HCT116 (cell line): ENCODE measurements around the gene ZNF839.

ENCODE experiments used
- EZH2phosphoT487 ChIP-seq: fragments of 200-600 bp; IDR thresholded peaks from 2 replicates; pipeline ENCODE4 v1.6.1; 2018; ENCODE audit warnings: antibody characterized with exemption, borderline replicate concordance
- FOSL1 ChIP-seq: IDR thresholded peaks from 2 replicates; pipeline ENCODE4 v1.6.1; 2012; ENCODE audit warnings: low read depth
- POLR2A ChIP-seq: IDR thresholded peaks from 2 replicates; pipeline ENCODE4 v1.7.0; 2011; ENCODE audit warnings: borderline replicate concordance; ENCODE audit not compliant: insufficient read depth, insufficient read length; ENCODE audit errors: extremely low read depth
- YY1 ChIP-seq: IDR thresholded peaks from 2 replicates; pipeline ENCODE4 v1.6.1; 2011; ENCODE audit warnings: low read length, low read depth, moderate library complexity, mild to moderate bottlenecking; ENCODE audit not compliant: insufficient replicate concordance; ENCODE audit errors: extremely low read depth
- TF ChIP-seq, protein P1 (sequence below), 3 experiments: fragments of 200-600 bp in 1 of 3; sonication (generic) in 1 of 3; IDR thresholded peaks in 2 of 3; conservative IDR thresholded peaks in 1 of 3; 2 replicates each; pipeline ENCODE4 v1.5.1; 2012 to 2017; ENCODE audit warnings: low read depth in 2 of 3, low read length in 2 of 3, antibody characterized with exemption in 1 of 3, borderline replicate concordance in 1 of 3, control low read depth in 1 of 3, mild to moderate bottlenecking in 1 of 3, mixed read lengths in 1 of 3, mixed run types in 1 of 3, moderate library complexity in 1 of 3; ENCODE audit not compliant: insufficient read depth in 1 of 3
- TF ChIP-seq, protein P2 (sequence below): IDR thresholded peaks from 2 replicates; pipeline ENCODE4 v1.6.1; 2012; ENCODE audit warnings: low read depth

DNA sequence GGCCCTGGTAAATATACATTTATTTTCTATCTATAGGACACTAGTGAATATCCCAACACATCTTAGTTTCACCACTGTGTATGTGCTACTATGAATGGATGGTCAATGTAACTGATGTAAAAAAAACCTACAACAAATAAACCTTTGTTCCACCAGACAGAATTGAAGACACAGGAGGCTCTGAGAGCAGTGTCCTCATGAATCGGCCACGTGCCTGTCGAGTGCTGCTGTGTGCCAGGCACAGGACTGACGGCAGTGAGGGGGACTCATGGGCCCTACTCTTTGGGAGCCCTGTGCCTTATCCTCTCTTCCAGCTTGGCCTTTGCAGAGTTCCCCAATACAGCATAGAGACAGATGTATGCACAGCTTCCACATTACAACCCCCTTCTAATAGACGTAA, 24.9 kb downstream of the ZNF839 start:
- TF ChIP-seq EZH2phosphoT487 (no peak), POLR2A (no peak), FOSL1 (no peak), YY1 (no peak)
- TF ChIP-seq, protein P1, sequence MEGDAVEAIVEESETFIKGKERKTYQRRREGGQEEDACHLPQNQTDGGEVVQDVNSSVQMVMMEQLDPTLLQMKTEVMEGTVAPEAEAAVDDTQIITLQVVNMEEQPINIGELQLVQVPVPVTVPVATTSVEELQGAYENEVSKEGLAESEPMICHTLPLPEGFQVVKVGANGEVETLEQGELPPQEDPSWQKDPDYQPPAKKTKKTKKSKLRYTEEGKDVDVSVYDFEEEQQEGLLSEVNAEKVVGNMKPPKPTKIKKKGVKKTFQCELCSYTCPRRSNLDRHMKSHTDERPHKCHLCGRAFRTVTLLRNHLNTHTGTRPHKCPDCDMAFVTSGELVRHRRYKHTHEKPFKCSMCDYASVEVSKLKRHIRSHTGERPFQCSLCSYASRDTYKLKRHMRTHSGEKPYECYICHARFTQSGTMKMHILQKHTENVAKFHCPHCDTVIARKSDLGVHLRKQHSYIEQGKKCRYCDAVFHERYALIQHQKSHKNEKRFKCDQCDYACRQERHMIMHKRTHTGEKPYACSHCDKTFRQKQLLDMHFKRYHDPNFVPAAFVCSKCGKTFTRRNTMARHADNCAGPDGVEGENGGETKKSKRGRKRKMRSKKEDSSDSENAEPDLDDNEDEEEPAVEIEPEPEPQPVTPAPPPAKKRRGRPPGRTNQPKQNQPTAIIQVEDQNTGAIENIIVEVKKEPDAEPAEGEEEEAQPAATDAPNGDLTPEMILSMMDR (IDR thresholded peaks at IDR 0.05 in 2 of 3, conservative IDR thresholded peaks at IDR 0.05 in 1 of 3; ENCODE audit: borderline replicate concordance in 1 of 3, insufficient read depth in 1 of 3, low read depth in 2 of 3, low read length in 2 of 3), result no peak
- TF ChIP-seq, protein P2, sequence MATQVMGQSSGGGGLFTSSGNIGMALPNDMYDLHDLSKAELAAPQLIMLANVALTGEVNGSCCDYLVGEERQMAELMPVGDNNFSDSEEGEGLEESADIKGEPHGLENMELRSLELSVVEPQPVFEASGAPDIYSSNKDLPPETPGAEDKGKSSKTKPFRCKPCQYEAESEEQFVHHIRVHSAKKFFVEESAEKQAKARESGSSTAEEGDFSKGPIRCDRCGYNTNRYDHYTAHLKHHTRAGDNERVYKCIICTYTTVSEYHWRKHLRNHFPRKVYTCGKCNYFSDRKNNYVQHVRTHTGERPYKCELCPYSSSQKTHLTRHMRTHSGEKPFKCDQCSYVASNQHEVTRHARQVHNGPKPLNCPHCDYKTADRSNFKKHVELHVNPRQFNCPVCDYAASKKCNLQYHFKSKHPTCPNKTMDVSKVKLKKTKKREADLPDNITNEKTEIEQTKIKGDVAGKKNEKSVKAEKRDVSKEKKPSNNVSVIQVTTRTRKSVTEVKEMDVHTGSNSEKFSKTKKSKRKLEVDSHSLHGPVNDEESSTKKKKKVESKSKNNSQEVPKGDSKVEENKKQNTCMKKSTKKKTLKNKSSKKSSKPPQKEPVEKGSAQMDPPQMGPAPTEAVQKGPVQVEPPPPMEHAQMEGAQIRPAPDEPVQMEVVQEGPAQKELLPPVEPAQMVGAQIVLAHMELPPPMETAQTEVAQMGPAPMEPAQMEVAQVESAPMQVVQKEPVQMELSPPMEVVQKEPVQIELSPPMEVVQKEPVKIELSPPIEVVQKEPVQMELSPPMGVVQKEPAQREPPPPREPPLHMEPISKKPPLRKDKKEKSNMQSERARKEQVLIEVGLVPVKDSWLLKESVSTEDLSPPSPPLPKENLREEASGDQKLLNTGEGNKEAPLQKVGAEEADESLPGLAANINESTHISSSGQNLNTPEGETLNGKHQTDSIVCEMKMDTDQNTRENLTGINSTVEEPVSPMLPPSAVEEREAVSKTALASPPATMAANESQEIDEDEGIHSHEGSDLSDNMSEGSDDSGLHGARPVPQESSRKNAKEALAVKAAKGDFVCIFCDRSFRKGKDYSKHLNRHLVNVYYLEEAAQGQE, result no peak
